SKM-1 treated with dmso at 0.1 percent for 144 hours (cell line): ENCODE data around the gene DDX3Y.

ENCODE experiments used
- DNase-seq: peaks from one replicate; lab custom pipeline; 2025; ENCODE audit not compliant: unreplicated experiment; lab: John Stamatoyannopoulos, UW

The DDX3Y gene

DNA sequence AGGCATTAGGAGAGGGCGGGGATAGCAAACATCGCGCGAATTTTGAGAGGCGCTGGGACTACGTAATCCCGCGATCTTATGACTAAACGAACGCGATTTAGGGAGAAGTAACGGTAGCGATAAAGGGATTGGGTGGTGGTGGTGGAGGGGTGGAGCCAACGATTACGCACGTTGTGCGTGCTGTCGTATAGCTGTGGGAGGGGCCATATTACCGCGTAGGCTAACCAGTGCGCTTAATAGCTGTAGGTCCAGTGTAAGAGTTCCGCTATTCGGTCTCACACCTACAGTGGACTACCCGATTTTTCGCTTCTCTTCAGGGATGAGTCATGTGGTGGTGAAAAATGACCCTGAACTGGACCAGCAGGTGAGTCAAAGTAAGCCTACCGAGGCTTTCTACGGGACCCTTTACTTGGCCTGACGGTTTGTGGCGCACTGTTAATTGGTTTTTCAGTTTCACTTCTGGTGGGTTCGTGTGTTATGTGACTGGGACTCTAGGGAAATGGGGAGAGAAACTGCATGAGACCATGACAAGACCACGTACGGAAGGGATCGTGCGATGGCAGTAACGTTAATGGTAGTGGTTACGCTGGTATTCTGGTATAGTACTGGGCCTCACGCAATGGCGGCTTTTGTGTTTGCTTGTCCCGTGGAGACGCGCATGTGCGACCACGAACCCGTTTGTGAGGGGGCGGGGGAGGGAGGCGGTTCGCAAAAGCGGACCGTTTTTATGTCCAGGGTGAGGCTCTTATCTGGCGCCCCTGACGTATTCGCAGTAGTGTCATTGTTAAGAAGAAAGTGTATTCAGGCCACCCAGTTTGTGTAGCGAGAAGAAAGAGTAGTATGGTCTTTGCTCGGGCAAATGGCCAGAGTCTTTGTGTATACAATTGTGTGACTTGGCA is at the start of gene DDX3Y:
TSS of gene DDX3Y (plus strand) at position 251 of the 899 bp plus-strand sequence. CDS start at position 320, 69 bp downstream.
- DNase-seq, result peak; percentile 80

DNA sequence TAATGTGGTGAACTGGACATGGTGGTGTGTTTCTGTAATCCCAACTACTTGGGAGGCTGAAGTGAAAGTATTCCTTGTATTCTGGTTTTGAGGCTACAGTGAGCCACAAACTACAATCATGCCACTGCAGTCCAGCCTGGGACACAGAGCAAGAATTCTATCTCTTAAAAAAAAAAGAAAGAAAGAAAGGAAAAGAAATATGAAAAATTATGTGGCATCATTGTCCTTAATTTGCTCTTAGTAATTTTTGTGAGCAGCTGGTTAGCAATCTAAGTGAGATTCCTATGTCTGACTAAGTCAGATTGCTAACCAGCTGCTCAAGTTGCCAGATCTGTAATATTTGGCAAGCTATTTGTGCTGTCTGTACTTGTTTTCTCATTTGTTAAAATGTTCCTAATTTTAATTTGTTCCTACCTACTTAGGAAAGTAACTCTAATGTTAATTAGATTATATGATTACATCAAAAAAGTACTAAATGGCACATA is 48.8 kb upstream of the DDX3Y start:
- no peak for DNase-seq

DNA sequence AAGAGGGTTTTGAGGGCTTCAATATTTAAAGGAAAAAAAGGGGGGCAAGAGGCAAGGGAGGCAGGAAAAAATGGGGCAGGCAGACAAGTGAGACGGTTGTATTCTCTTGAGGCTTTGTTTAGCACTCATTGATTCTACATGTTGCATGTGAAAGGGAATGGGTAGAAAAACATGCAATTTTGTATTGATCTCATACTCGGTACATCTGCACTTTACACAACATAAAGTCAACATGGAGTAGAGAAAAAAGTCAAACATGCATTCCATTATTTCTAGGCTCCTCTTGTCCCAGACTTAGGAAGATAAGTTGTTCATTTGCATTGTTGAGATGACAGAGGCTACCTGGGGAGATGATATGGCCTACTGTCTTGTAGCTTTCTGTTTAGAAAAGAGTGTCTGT is 36.7 kb upstream of the DDX3Y start:
- DNase-seq, result no peak

DNA sequence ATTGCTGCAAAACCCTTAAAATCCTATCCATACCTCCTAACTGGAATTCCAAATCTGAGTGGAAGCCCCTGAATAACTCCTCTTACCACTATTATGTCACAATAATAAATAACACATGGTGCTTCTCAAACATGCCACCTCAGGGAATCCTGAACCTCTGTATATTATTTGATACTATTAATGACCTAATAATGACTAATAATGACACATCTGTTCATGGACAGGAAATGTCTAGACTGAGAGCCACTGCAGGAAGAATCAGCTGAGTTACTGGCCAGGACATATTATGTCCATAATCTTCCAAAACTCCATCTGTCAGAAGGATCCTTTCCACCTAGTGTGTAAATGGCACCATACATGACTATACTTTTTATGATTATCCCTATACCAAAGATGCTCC is 7.7 kb upstream of the DDX3Y start:
- no peak for DNase-seq

DNA sequence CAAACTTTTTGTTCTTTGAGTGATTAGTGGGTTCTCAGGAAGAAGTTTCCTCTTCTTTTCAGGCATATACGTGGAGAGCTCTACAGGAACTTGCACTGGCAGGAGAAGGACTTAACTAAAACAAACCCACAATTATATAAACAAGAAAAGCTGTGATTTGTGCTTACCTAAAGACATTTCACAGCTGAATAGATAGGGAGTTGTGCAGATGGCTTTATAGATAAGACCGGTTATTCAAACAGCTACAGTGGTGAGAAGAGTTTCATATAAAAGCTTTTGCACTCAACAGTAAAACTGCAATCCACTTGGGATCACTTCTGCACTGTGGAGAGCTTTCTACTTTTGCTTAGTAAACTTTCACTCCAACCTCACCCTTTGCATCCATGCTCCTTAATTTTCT is 6.1 kb upstream of the DDX3Y start:
- no peak for DNase-seq

DNA sequence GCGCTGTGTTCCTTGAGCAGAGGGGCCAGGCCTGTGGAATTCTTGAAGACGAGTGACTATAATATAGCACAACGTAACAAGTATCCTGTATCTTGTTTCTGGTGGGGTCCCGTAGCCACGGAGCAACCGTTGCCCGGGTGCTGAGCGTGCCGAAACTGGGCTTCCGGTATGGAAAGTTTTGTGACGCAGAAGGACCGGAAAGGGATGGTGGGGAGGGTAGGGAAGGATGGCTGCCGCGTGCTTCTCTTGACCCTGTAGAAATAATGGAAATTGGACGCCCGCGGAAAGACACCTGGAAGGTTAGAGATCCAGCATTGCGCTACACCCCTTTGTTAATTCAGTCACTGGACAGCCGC is 827 bp downstream of the DDX3Y start:
- peak; percentile 8 for DNase-seq

DNA sequence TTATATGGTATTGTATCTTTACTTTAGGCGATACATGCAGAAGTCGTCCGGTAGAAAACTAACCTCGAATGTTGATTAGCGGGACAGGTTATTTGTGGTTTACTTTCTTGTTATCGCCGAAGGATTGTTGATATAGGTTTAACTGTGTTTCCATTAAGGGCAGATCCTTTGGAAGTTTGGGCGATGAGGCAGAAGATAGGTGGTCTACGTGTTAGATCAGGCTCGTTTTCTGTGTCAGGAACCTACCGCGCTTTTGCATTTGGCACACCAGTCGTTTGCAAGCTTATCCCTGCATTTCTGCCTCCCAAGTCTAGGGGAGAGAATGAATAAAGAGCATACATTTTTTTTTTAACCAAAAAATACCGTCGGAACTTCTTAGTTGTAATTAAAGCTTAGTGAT is 1.2 kb downstream of the DDX3Y start:
- DNase-seq, result peak; percentile 0

DNA sequence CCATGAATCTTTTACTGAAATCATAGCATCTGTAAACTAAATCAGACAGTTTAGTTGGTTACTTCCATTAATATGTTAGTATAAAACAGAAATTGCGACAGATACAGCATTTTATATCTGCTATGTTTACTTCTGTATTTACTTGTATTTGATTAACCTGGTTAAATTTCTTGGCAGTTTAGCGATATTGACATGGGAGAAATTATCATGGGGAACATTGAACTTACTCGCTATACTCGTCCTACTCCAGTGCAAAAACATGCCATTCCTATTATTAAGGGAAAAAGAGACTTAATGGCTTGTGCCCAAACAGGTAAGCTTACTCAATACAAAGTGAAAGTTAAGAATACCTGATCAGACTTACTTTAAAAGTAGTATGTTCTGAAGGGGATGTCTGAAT is 8.9 kb downstream of the DDX3Y start:
- DNase-seq, result no peak

DNA sequence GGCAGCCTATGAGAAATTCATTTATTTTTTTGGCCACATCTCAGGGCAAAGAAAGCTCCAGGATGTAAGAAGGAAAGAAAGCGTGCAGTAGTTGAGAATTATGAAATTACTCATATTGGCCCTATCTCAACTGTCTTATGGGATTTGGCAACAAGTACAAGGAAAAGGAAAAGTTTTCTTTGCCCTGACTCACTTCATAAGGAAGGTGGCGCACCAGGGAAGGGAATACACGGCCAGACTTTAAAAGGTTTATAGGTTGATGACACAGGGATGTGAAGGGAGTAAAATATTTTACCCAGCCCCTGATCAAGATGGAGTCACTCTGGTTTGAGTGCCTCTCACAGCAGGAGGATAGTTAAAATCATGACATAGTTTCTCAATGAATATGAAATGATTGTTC is 23.4 kb downstream of the DDX3Y start:
- DNase-seq, result no peak

DNA sequence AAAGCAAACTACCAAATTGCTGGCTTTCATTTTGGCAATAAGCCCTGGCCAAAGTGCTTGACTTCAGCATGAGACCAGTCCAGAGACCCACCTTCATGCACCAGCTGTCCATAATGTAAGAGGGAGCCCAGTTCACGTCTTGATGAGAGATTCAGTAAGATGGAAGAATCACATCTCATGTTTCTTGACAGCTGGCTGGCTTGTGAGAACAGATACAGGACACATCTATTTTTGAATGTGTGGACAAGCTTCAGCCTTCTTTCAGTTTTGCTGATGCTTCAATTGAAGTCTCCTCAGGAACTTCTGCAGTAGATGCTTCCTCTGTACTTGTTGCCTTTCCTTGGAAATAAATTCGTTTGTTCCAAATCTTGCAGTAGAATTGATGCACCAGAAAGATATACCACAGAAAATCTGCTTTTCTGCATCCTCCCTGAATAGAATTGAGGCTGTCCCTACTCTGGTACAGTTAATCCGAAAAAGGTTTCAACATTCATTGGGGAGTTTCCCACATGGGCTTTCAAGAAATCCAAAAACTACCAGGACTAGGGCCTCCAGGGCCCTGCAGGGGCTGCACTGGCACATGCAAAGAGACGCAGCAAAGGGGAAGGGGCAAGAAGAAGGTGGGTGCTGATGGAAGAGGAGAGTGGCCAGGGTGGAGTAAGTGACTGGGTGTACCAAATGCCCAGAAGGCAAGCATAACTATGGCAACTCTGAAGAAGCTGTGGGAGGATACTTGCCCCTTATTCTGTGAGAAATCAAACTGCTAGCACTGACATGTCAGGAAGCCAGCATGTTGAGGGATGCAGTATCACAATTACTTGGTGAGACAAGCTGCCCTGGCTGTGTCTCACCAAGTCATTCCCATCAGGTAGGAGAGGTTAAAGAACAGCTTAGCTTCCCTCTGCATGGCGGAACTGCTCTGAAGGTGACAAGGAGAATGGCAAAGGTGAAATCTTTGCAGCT is 37.3 kb downstream of the DDX3Y start:
- DNase-seq, result no peak
